GM23248 (cell line): Measurements from ENCODE around the gene PACSIN1. TPM values are rescaled to one million over a fixed set of nuclear protein-coding genes. Genes with fewer than 3 reads are reported as not detected.
"Not testable (repeated sequence)": the region's sequence is repeated elsewhere in the genome, so short reads cannot be mapped to it uniquely, and the experiment has no call there.

Source experiments
- DNase-seq: peaks from one replicate; pipeline ENCODE4 v3.0.0-alpha.2; 2015
- H2AFZ ChIP-seq: fragments of 200-600 bp; sonication (generic); 2 replicates; pipeline ENCODE4 v1.6.1; 2016; ENCODE audit warnings: antibody characterized with exemption
- H3F3A ChIP-seq: fragments of 200-600 bp; sonication (generic); 2 replicates; pipeline ENCODE4 v1.6.1; 2016; ENCODE audit warnings: mild to moderate bottlenecking, antibody characterized with exemption, mixed run types; ENCODE audit not compliant: insufficient read depth
- H3K27ac ChIP-seq: fragments of 200-600 bp; sonication (generic); 2 replicates; pipeline ENCODE4 v1.5.1; 2016; ENCODE audit warnings: mild to moderate bottlenecking
- H3K27me3 ChIP-seq: fragments of 200-600 bp; sonication (generic); replicated peaks from 2 replicates; pipeline ENCODE4 v1.6.1; 2016; ENCODE audit warnings: mild to moderate bottlenecking; ENCODE audit not compliant: insufficient read depth
- H3K36me3 ChIP-seq: fragments of 200-600 bp; sonication (generic); 2 replicates; pipeline ENCODE4 v1.6.1; 2016; ENCODE audit warnings: low read depth, mild to moderate bottlenecking
- H3K4me1 ChIP-seq: fragments of 200-600 bp; sonication (generic); 2 replicates; pipeline ENCODE4 v1.6.1; 2016; ENCODE audit warnings: mild to moderate bottlenecking; ENCODE audit not compliant: insufficient read depth
- H3K4me2 ChIP-seq: fragments of 200-600 bp; sonication (generic); one replicate; pipeline ENCODE4 v1.6.1; 2016; ENCODE audit warnings: mild to moderate bottlenecking; ENCODE audit not compliant: unreplicated experiment
- H3K4me3 ChIP-seq: fragments of 200-600 bp; sonication (generic); 2 replicates; pipeline ENCODE4 v1.5.1; 2016; ENCODE audit warnings: mild to moderate bottlenecking
- H3K79me2 ChIP-seq: fragments of 200-600 bp; sonication (generic); 2 replicates; pipeline ENCODE4 v1.6.1; 2016; ENCODE audit warnings: mild to moderate bottlenecking; ENCODE audit not compliant: insufficient read depth
- H3K9ac ChIP-seq: fragments of 200-600 bp; sonication (generic); 2 replicates; pipeline ENCODE4 v1.6.1; 2016; ENCODE audit warnings: mild to moderate bottlenecking
- H3K9me2 ChIP-seq: fragments of 200-600 bp; sonication (generic); 2 replicates; pipeline ENCODE4 v1.6.1; 2016; ENCODE audit warnings: mixed run types, mild to moderate bottlenecking, moderate library complexity; ENCODE audit not compliant: insufficient read depth
- H3K9me3 ChIP-seq: fragments of 200-600 bp; sonication (generic); one replicate; pipeline ENCODE4 v1.6.1; 2017; ENCODE audit warnings: low read depth
- H4K20me1 ChIP-seq: fragments of 200-600 bp; sonication (generic); 2 replicates; pipeline ENCODE4 v1.6.0; 2016; ENCODE audit not compliant: insufficient read depth
- EZH2 ChIP-seq: fragments of 200-600 bp; sonication (generic); IDR thresholded peaks from 2 replicates; pipeline ENCODE4 v1.6.1; 2018; ENCODE audit warnings: antibody characterized with exemption, mild to moderate bottlenecking; ENCODE audit not compliant: insufficient read depth, poor library complexity, severe bottlenecking
- EZH2phosphoT487 ChIP-seq: fragments of 200-600 bp; sonication (generic); IDR thresholded peaks from 2 replicates; pipeline ENCODE4 v1.6.1; 2018; ENCODE audit warnings: antibody characterized with exemption, moderate library complexity, mild to moderate bottlenecking, low read depth; ENCODE audit not compliant: insufficient read depth
- WGBS, 2 experiments: methylation state at CpG; one replicate each; pipeline ENCODE4 v1.1.6; 2015 to 2017; ENCODE audit warnings: low lambda C conversion rate in 2 of 2, low coverage in 1 of 2; ENCODE audit errors: missing lambda C conversion rate in 2 of 2; 5-methylcytosine and 5-hydroxymethylcytosine counted together
- in situ Hi-C: fragments of 300-500 bp; cut with MboI; formaldehyde crosslinking; loops from 2 replicates; pipeline ENCODE4 v1.15.0; 2020
- polyA plus RNA-seq: library from polyadenylated mRNA; unstranded; fragments of >200 nt; fragmentation: Nextera tagmentation; extraction: Ambion mirVana; gene quantifications from 2 replicates; pipeline ENCODE4 v1.2.1, GENCODE V29; 2016
- total RNA-seq: library from RNA; depleted of rRNA; stranded (reverse); fragments of >200 nt; shearing (Covaris generic); gene quantifications from 2 replicates; pipeline ENCODE4 v1.2.3, GENCODE V29; 2014

Gene PACSIN1
- total and polyA plus RNA-seq, 2 experiments from 2014 or later = not detected

DNA sequence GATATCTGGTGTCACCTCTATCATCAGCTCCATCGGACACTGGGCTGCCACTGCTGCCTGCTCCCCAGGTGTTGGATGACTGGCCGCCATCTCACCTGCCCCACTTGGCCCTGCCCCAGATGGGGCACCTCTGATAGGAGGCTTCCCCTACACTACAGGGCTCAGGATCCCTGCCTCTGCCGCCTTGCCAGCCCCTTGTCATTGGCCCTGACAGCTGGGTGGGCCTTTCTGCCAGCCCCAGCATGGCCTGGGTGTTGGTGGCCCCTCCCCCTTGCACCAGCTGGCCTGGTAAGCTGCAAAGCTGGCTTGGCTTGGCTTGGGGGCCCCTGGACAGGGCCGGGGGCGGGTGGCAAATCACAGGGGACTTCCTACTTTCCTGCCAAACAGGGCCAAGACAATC is 10.6 kb downstream of the PACSIN1 start:
- no peaks in the 10 kb centered on the region for H4K20me1 ChIP-seq
- H3K4me3 ChIP-seq = no peak overlapping the region
- H3K27ac ChIP-seq = no peak overlapping the region
- H3K9me2 ChIP-seq = no peaks in the 10 kb centered on the region
- peaks cover 10% of the 10 kb centered on the region; the same call in 1 of the 2 replicates for H3K27me3 ChIP-seq
- TF ChIP-seq EZH2phosphoT487 = no peak
- TF ChIP-seq EZH2 = no peak
- no peak overlapping the region for H2AFZ ChIP-seq
- no peaks in the 10 kb centered on the region for H3K9me3 ChIP-seq
- no peaks in the 10 kb centered on the region for H3K4me1 ChIP-seq
- no peaks in the 10 kb centered on the region for H3F3A ChIP-seq
- H3K36me3 ChIP-seq = no peaks in the 10 kb centered on the region
- H3K4me2 ChIP-seq = no peak overlapping the region
- in situ Hi-C loops = no loop called here
- no peaks in the 10 kb centered on the region for H3K79me2 ChIP-seq
- no peak overlapping the region for H3K9ac ChIP-seq
- DNase-seq = no peak
- WGBS, 2 experiments = 58 to 69% methylated on average over 4 to 5 of the region's 5 CpGs

DNA sequence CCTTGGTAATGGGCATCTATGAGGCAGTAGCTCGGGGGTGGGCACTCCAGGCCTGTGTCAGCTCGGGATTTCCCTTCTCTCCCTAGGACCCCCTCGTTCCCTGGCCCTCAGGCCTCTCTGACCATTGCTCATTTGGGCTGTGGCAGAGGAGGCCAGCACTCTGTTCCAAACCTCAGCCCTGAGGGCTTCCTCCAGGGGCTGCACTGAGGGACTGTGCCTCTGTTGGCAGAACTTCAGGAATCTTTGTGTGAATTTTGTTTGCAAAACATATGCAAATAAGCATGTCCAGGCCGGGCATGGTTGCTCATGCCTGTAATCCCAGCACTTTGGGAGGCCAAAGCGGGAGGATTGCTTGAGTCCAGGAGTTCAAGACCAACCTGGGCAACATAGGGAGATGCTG is 11.0 kb downstream of the PACSIN1 start:
- WGBS, 2 experiments = 38 to 49% methylated on average over 5 of the region's 5 CpGs
- H3K9me3 ChIP-seq = no peaks in the 10 kb centered on the region
- no peaks in the 10 kb centered on the region for H4K20me1 ChIP-seq
- TF ChIP-seq EZH2phosphoT487 (no peak), EZH2 (no peak)
- H3K36me3 ChIP-seq = no peaks in the 10 kb centered on the region
- no peaks in the 10 kb centered on the region for H3K9me2 ChIP-seq
- no peak overlapping the region for H3K4me2 ChIP-seq
- no peaks in the 10 kb centered on the region for H3K4me1 ChIP-seq
- in situ Hi-C loops = no loop called here
- H3K79me2 ChIP-seq = no peaks in the 10 kb centered on the region
- H3K4me3 ChIP-seq = no peak overlapping the region
- DNase-seq = no peak
- H3K27me3 ChIP-seq = peaks cover 14% of the 10 kb centered on the region
- H3F3A ChIP-seq = no peaks in the 10 kb centered on the region
- no peak overlapping the region for H3K9ac ChIP-seq
- no peak overlapping the region for H2AFZ ChIP-seq
- no peak overlapping the region for H3K27ac ChIP-seq

DNA sequence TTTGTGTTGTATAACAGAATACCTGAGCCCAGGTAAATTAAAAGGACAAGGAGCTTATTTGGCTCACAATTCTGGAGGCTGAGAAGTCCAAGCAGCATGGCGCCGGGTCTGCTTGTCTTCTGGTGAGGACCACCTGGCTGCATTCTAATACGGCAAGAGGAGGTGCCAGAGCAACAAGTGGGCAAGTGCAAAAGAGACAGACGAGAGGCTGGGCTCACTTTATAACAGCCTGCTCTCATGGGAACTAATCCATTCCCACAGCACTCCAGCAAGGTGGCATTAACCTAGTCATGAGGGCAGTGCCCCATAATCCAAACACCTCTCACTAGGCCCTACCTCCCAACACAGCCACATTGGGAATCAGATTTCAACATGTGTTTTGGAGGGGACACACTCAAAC is 12.9 kb downstream of the PACSIN1 start:
- TF ChIP-seq EZH2 (no peak), EZH2phosphoT487 (no peak)
- H3K79me2 ChIP-seq = no peaks in the 10 kb centered on the region
- H4K20me1 ChIP-seq = no peaks in the 10 kb centered on the region
- no peak overlapping the region for H3K9ac ChIP-seq
- H3K9me3 ChIP-seq = no peaks in the 10 kb centered on the region
- H3K4me3 ChIP-seq = no peak overlapping the region
- WGBS, 2 experiments = 85 to 88% methylated on average over 4 of the region's 4 CpGs
- in situ Hi-C loops = no loop called here
- H2AFZ ChIP-seq = no peak overlapping the region
- no peak for DNase-seq
- H3F3A ChIP-seq = no peaks in the 10 kb centered on the region
- peaks cover 17% of the 10 kb centered on the region for H3K27me3 ChIP-seq
- H3K9me2 ChIP-seq = no peaks in the 10 kb centered on the region
- no peak overlapping the region for H3K4me2 ChIP-seq
- no peaks in the 10 kb centered on the region for H3K36me3 ChIP-seq
- no peaks in the 10 kb centered on the region for H3K4me1 ChIP-seq
- H3K27ac ChIP-seq = no peak overlapping the region

GRCh38 chr6:34483781-34484180 is 17.9 kb downstream of the PACSIN1 start:
- 68 to 73% methylated on average over 5 of the region's 5 CpGs for WGBS, 2 experiments
- H4K20me1 ChIP-seq, H3K9me2 ChIP-seq, in situ Hi-C loops, H3K4me2 ChIP-seq, H3K36me3 ChIP-seq, H3K27ac ChIP-seq, H3K9me3 ChIP-seq, DNase-seq, H3K4me1 ChIP-seq, H3K4me3 ChIP-seq, H3K79me2 ChIP-seq, H2AFZ ChIP-seq, H3K9ac ChIP-seq, H3F3A ChIP-seq: not testable (repeated sequence)
- H3K27me3 ChIP-seq = peaks cover 15% of the 10 kb centered on the region

GRCh38 chr6:34484391-34484790 is 18.5 kb downstream of the PACSIN1 start:
- Histone ChIP-seq H3K9me3 (no peaks in the 10 kb centered on the region), H3K27ac (no peak overlapping the region), H3F3A (no peaks in the 10 kb centered on the region), H3K9ac (no peak overlapping the region), H3K4me3 (no peak overlapping the region), H3K4me1 (no peaks in the 10 kb centered on the region), H3K36me3 (no peaks in the 10 kb centered on the region), H2AFZ (no peak overlapping the region), H3K9me2 (no peaks in the 10 kb centered on the region), H3K27me3 (peaks cover 15% of the 10 kb centered on the region), H3K4me2 (no peak overlapping the region), H4K20me1 (no peaks in the 10 kb centered on the region), H3K79me2 (no peaks in the 10 kb centered on the region)
- TF ChIP-seq EZH2phosphoT487 (no peak), EZH2 (no peak)
- WGBS, 2 experiments = 64 to 76% methylated on average over 1 of the region's 1 CpG
- in situ Hi-C loops = no loop called here
- DNase-seq = no peak
